Left renal pelvis (tissue), 4 donors: ENCODE data around the gene KAT6B. TPM values are rescaled to one million over a fixed set of nuclear protein-coding genes. Genes with fewer than 3 reads are reported as not detected.
"Not testable (repeated sequence)": the region's sequence is repeated elsewhere in the genome, so short reads cannot be mapped to it uniquely, and the experiment has no call there.

ENCODE experiments used
- DNase-seq, 4 donors: peaks; one replicate each; pipeline ENCODE4 v3.0.0-alpha.2; 2013; ENCODE audit warnings: low read depth in 4 of 4, low spot score in 3 of 4
- polyA plus RNA-seq, 4 donors: library from polyadenylated mRNA; unstranded; fragments of 120-200 nt; gene quantifications; one replicate each; pipeline ENCODE4 v1.2.1, GENCODE V29; 2013; ENCODE audit not compliant: insufficient read length in 4 of 4

KAT6B gene
- polyA plus RNA-seq, 4 donors = 42.9 to 47.5 (median 45.5) TPM

GRCh38 chr10:74913377-74913979 lies 87.1 kb downstream of the KAT6B start:
- no peak for DNase-seq

DNA sequence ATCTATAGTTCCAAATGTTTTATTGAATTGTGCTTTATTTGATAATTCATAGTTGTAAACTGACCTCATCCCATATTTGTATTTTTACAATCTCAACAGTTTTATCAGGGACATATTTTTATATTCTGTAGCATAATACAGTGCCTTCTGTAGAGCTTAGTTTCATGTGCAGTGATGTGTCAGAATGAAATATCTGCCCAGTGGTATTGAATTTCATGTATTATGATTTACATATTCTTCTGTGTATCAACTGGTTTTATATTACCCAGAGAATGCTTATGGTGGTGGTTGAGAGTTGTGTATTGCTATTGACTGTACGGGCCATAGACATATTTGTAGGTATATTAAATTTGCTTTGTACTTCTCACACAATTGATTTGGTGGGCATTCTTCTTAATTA lies 89.9 kb downstream of the KAT6B start:
- no peak for DNase-seq

- no peak for DNase-seq
These were observed 91.2 kb downstream of the KAT6B start for GRCh38 chr10:74917481-74918077.

DNA sequence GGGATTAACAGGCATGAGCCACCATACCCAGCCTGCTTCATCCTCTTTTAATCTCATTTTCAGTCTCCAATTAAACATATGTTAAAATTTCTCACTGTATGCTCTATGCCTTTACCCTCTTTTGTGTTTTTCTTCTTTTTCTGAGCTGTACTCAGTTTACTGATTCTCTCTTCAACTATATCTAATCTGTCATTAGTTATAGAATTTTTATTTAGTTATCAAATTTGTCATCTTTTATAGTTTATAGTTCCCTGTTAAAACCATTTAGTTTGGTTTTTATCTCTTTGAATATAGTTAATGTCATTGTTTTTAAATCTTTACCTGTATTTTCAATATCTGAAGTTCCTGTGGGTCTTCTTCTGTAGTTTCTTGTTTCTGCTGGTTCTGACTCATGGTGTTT lies 93.3 kb downstream of the KAT6B start:
- no peak for DNase-seq

- not testable (repeated sequence) for DNase-seq
These were observed 94.7 kb downstream of the KAT6B start for GRCh38 chr10:74921070-74921469.

- no peak for DNase-seq
These were observed 95.3 kb downstream of the KAT6B start for GRCh38 chr10:74921744-74922143.

DNA sequence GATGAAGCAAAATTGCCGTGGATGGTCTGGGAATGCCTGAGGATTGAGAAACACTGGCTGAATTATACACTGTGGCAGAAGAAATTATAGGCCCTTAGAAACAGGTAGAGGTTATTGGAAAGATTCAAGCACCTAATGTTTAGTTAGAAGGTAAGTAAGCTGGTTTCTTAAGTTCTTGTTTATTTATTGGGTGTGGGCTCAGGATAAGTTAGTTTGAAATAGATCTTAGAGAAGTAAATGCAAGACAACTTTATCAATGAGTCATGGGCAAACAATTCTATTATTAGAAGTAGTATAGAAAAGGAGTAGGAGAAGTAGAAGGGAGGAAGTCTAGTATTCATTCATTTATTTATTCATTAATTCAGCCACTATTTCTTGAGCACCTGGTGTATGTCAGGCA lies 96.5 kb downstream of the KAT6B start:
- no peak for DNase-seq

- no peak for DNase-seq
These were observed 97.2 kb downstream of the KAT6B start for GRCh38 chr10:74923556-74923955.

DNA sequence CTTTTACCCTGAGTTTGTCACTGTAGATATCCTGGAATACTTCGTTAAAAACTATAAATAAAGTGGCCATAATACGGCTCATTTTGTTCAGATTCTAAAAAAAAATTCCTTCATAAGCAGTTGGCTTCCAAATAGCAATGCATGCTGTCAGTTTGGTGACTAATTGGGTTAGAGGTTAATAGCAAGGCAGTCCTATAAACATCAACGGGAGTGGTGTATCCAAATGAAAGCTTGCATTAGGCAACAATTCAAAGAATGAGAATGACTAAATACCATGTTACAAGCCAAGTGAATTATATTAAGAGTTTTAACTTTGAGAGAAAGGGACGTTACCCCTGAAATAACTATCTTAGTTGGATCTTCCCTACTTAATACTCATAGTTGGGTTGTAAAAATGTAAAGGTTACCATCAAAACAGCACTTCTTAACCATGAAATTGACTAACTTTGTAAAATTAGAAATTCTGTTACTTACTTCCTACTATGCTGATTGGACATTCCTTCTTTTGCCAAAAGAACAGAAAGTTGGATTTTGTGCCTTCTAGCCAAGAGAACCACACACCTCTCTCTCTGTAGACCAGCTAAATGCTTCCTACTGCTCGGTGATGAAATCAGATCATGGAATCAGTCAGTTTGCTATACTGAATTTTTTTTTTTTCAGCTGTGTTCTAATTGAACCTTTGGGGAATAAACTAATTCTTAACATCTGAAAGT lies 98.0 kb downstream of the KAT6B start:
- DNase-seq = no peak

DNA sequence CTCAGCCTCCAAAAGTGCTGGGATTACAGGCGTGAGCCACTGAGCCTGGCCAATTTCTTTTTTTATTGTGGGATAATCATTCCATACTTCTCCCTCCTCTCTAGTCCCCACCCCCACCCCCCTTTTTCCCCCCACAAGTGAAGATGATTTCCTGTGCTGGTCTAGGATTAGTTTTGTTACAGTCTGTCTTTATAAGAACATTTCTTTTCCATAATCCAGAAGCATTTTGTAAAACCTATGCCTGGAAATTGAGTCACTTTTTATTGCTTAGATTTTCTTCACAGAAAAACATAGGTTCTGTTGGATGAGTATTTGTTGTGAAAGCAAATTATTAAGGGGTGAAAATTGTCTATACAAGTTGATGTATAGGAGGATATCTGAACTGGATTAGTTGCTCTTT lies 98.9 kb downstream of the KAT6B start:
- no peak for DNase-seq

DNA sequence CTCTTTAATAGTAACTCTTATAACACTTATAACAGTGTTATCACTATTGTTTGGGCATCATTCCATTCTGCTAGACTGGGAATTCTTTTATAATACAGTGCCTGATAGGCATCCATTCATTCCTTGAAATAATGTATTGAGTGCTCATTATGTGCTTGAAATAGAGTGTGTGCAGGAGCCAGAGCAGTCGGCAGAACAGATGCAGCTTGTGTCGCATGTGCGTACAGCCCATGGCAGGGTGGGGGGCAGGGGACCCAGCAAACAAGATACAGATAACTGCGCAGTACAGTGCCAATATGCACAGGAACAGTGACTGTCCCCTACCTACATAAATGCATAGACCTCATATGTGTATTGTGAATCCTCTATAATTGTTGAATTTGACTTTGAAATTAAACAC lies 99.3 kb downstream of the KAT6B start:
- DNase-seq = no peak

DNA sequence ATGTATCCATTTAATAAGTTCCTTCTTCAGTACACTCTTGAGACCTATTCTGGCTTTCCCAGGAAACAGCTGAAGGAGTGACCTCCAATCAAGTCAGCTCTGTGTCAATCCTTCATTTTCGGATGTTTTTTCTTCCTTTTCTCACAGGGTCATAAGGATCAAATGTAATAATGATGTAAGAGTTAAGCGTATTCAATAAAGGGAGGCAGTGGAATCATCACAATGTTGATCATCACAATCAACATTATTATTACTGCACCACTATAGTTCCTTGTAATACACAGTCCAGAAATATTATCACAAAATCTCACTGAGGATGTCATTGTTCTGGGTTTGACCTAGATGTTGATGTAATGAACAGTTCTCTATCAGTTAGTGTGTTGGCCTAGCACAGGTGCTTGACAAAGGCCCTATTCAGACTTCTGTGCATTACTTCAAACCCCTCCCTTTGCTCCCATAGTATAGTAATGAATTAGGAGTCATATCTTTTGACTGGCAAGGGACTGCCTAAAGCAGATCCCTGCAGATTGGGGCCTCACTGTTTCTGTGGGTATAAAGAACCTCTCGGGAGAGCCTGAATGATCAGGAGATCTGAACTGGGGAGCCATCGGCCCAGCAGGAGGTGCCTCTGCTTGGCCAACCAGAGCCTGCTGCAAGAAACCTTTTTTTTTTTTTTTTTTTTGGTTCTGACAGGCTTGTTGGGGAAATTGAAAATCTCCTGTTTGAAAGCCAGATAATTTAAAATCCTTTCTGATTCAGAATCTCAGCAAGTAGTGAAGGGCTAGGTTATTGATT lies 100.6 kb downstream of the KAT6B start:
- DNase-seq = no peak

DNA sequence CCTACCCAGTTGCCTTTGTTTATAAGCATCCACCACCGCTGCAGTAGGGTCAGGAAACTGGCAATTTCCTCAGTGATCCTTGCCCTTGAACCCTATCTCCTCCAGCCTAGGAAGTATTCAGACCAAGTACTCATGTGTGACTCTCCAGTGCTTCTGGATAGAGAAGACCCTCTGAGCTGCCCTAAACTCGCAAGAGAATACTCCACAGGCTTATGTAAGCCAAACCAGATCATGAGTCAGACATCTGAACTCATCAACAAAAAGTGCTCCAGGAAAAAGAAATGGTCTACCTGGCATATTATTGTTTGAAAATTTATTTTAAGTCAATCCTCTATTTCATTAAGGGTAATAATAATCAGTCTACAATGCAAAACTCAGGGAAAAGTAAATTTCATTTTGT lies 101.3 kb downstream of the KAT6B start:
- no peak for DNase-seq

DNA sequence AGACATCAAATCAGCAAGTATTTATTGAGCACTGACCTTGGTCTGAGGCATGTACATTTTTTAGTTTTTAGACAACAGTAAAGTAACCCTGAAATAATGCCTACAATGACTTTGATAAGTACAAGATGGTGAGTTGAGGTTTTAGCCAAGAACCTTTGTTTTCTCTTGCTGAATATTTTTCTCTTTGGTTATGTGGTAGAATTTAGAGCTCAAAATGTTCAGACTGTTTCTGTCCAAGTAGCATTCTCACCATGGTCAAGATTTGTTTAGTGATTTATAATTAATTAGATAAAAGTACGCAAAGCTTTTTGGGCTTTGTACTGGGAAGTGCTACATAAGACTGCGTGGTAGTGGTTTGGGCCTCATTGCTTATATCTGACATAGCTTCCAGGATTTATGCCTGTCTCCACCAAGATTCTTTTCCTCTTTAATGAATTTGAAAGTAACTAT lies 102.4 kb downstream of the KAT6B start:
- no peak for DNase-seq

DNA sequence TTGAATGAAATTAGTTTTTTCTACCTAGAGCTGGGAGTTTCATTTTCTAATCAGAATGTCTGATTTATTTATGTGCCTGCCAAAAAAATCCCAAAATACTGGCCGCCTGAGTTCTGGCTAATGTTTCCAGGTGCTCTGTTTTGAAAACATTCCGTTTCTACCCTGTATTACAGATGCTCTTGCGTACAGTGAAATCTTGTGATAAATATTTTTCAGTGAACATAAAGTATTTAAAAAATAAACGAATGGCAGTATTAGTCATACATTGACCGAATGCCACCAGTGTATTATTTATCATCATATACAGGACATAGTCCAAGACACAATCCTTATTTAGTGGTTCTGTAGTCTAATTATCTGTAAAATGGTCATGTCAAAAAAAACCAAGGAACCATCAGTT lies 102.8 kb downstream of the KAT6B start:
- no peak for DNase-seq

GRCh38 chr10:74930965-74931364 lies 104.6 kb downstream of the KAT6B start:
- DNase-seq = no peak

DNA sequence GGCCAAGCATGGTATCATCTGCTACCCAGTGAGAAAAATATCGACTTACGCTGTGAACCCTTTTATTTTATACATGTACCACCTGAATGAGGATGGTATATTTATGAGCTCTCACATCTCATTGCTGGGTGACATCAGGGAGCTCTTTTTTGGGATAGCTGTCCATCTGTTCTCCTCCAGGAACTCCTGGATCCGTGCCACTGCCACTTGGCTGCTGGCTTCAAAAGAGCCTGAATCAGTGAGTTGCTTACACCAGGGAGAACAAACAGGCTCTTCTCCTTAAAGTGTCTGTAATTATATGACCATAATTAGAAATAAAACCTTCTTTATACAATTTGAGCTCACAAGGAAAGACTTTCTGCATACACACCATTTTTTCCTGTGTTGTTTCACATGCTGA lies 106.2 kb downstream of the KAT6B start:
- DNase-seq = no peak

DNA sequence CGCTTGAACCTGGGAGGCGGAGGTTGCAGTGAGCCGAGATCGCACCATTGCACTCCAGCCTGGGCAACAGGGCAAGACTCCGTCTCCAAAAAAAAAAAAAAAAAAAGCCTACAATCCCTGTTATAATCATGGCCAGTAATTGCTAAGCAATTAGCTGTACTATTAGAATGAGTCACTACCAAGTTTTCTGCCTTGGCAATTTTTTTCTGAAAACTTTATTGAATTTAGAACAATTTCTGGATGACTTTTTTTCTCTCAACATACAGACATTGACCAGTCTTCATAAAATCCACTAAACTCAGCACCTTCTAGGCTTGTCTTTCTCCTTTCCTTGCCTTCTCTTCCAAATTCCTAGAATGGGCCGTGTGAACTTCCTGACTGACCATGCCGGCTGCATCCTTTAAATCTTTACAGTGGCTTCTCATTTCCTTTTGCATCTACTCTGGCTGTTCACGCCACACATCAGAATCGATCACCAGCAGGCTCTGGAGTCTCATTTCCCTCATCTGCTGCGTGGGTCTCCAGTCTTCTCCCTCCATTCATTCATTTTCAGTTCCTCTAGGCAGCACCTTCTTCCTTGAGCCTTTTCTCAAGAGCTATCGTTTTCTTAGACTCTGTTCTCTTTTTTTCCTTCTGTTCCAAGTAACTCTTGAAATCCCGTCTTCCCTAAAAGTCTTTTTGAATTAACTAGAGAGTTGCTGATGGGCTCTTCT lies 107.9 kb downstream of the KAT6B start:
- DNase-seq = no peak

- DNase-seq = no peak
These were observed 110.3 kb downstream of the KAT6B start for GRCh38 chr10:74936577-74937265.

DNA sequence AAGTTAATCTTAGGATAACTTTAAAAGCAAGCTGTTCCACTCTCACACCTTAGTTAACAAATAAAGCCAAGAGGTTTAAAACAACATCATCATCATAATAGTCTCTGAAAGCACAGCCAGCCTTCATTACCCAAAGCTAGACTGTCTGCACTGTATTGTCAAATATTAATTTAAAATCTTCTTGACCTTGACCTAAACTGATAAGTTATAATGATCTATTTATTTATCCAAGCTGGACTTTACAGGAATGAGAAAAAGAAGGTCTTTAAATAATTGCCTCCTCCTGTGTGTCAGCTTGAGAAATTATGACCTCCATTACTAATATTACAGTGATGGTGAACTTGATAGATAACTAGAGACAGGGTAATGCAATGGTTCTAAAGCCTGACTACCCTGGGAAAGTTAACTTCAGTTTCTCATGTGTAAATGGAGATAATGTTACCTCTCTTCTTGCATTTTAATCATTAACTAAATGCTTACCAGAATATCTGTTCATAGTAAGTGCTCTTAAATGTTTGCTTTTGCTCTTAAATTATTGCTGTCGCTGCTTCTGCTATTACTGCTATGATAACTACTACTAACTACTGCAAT lies 111.0 kb downstream of the KAT6B start:
- DNase-seq = no peak
